Duodenal mucosa (tissue), 2 donors: ENCODE measurements around the gene STARD3.
"Not testable (repeated sequence)": the region's sequence is repeated elsewhere in the genome, so short reads cannot be mapped to it uniquely, and the experiment has no call there.

Source experiments
- H3K27ac ChIP-seq: one replicate; pipeline ENCODE4 v1.7.0; 2013; ENCODE audit warnings: low read depth, low read length
- H3K27me3 ChIP-seq, 2 donors: one replicate each; pipeline ENCODE4 v1.7.0; 2013; ENCODE audit warnings: low read length in 2 of 2, control low read depth in 1 of 2; ENCODE audit not compliant: insufficient read depth in 2 of 2, control insufficient read depth in 1 of 2
- H3K36me3 ChIP-seq, 2 donors: one replicate each; pipeline ENCODE4 v1.7.0; 2013; ENCODE audit warnings: low read length in 2 of 2, control low read depth in 1 of 2; ENCODE audit not compliant: insufficient read depth in 2 of 2, control insufficient read depth in 1 of 2
- H3K4me1 ChIP-seq, 2 donors: one replicate each; pipeline ENCODE4 v1.7.0; 2013; ENCODE audit warnings: low read length in 2 of 2, control low read depth in 1 of 2; ENCODE audit not compliant: insufficient read depth in 2 of 2, control insufficient read depth in 1 of 2
- H3K4me3 ChIP-seq, 2 donors: one replicate each; pipeline ENCODE4 v1.7.0; 2013; ENCODE audit warnings: low read length in 2 of 2, low read depth in 1 of 2
- H3K9ac ChIP-seq, 2 donors: one replicate each; pipeline ENCODE4 v1.7.0; 2013; ENCODE audit warnings: low read length in 2 of 2, low read depth in 1 of 2
- H3K9me3 ChIP-seq, 2 donors: one replicate each; pipeline ENCODE4 v1.7.0; 2013; ENCODE audit warnings: low read length in 2 of 2, control low read depth in 1 of 2; ENCODE audit not compliant: control insufficient read depth in 1 of 2

The STARD3 gene

GRCh38 chr17:39703913-39704312, 67.0 kb downstream of the STARD3 start:
- Histone ChIP-seq H3K4me1 (peaks cover 58 to 61% of the 10 kb centered on the region in 2 donors), H3K27me3 (no peaks in the 10 kb centered on the region), H3K4me3 (peak overlapping the region in 1 of 2 donors; percentile 35), H3K9ac (peak overlapping the region in 1 of 2 donors; percentile 9), H3K36me3 (peaks cover 12 to 20% of the 10 kb centered on the region in 2 donors), H3K9me3 (no peaks in the 10 kb centered on the region), H3K27ac (peak overlapping the region; percentile 45)

- Histone ChIP-seq H3K4me3 (peak overlapping the region in 1 of 2 donors; percentile 58), H3K27ac (peak overlapping the region; percentile 88), H3K36me3 (peaks cover 18 to 31% of the 10 kb centered on the region in 2 donors), H3K9me3 (no peaks in the 10 kb centered on the region), H3K27me3 (no peaks in the 10 kb centered on the region), H3K4me1 (peaks cover 58 to 61% of the 10 kb centered on the region in 2 donors), H3K9ac (peak overlapping the region; percentile 49 to 77)
These were observed 68.0 kb downstream of the STARD3 start for GRCh38 chr17:39704821-39705551.

GRCh38 chr17:39705786-39706348, 68.9 kb downstream of the STARD3 start:
- Histone ChIP-seq H3K4me1 (peaks cover 58 to 61% of the 10 kb centered on the region in 2 donors), H3K9ac (peak overlapping the region; percentile 49 to 77), H3K36me3 (peaks cover 25 to 39% of the 10 kb centered on the region in 2 donors), H3K4me3 (peak overlapping the region; percentile 25 to 58), H3K27ac (peak overlapping the region; percentile 88), H3K27me3 (no peaks in the 10 kb centered on the region), H3K9me3 (no peaks in the 10 kb centered on the region)

GRCh38 chr17:39706383-39706782, 69.4 kb downstream of the STARD3 start:
- Histone ChIP-seq H3K27me3 (no peaks in the 10 kb centered on the region), H3K27ac (peak overlapping the region; percentile 88), H3K9ac (peak overlapping the region in 1 of 2 donors; percentile 41), H3K36me3 (peaks cover 25 to 42% of the 10 kb centered on the region in 2 donors), H3K9me3 (no peaks in the 10 kb centered on the region), H3K4me3 (peak overlapping the region; percentile 25 to 50), H3K4me1 (peaks cover 58% of the 10 kb centered on the region in 2 donors)

- Histone ChIP-seq H3K9ac (peak overlapping the region; percentile 33 to 41), H3K4me1 (peaks cover 52 to 55% of the 10 kb centered on the region in 2 donors), H3K27ac (peak overlapping the region; percentile 70)
These were observed 70.0 kb downstream of the STARD3 start for GRCh38 chr17:39706921-39707337.

GRCh38 chr17:39709319-39709997, 72.5 kb downstream of the STARD3 start:
- peaks cover 29 to 31% of the 10 kb centered on the region in 2 donors for H3K4me1 ChIP-seq

More at GRCh38 chr17:39706921-39707337, 70.0 kb downstream of the STARD3 start:
- Histone ChIP-seq H3K9me3 (no peaks in the 10 kb centered on the region), H3K4me3 (peak overlapping the region in 1 of 2 donors; percentile 50), H3K36me3 (peaks cover 31 to 47% of the 10 kb centered on the region in 2 donors), H3K27me3 (no peaks in the 10 kb centered on the region)

GRCh38 chr17:39709998-39710964, 73.3 kb downstream of the STARD3 start:
- Histone ChIP-seq H3K4me1 (peaks cover 21 to 23% of the 10 kb centered on the region in 2 donors), H3K27ac (no peak overlapping the region), H3K27me3 (no peaks in the 10 kb centered on the region), H3K4me3 (no peak overlapping the region), H3K36me3 (peaks cover 41 to 70% of the 10 kb centered on the region in 2 donors), H3K9me3 (no peaks in the 10 kb centered on the region), H3K9ac (no peak overlapping the region)

More at GRCh38 chr17:39709319-39709997, 72.5 kb downstream of the STARD3 start:
- Histone ChIP-seq H3K27ac (no peak overlapping the region), H3K36me3 (peaks cover 38 to 65% of the 10 kb centered on the region in 2 donors), H3K9ac (no peak overlapping the region), H3K4me3 (no peak overlapping the region), H3K27me3 (no peaks in the 10 kb centered on the region), H3K9me3 (no peaks in the 10 kb centered on the region)

GRCh38 chr17:39711071-39711470, 74.1 kb downstream of the STARD3 start:
- not testable (repeated sequence) for H3K4me3 ChIP-seq, H3K27ac ChIP-seq, H3K27me3 ChIP-seq, H3K9ac ChIP-seq, H3K9me3 ChIP-seq
- Histone ChIP-seq H3K4me1 (peaks cover 17 to 19% of the 10 kb centered on the region in 2 donors), H3K36me3 (peaks cover 49 to 78% of the 10 kb centered on the region in 2 donors)

GRCh38 chr17:39711851-39712250, 74.9 kb downstream of the STARD3 start:
- Histone ChIP-seq H3K27me3 (no peaks in the 10 kb centered on the region), H3K27ac (no peak overlapping the region), H3K9ac (no peak overlapping the region), H3K9me3 (no peaks in the 10 kb centered on the region), H3K4me3 (no peak overlapping the region), H3K36me3 (peaks cover 53 to 85% of the 10 kb centered on the region in 2 donors), H3K4me1 (peaks cover 11 to 18% of the 10 kb centered on the region in 2 donors)
